Mucosa of stomach (tissue), 1 donor: ENCODE results near the gene UBAC1.

Experiments used
- H3K27me3 ChIP-seq: one replicate; pipeline ENCODE4 v1.7.0; 2013; ENCODE audit warnings: mild to moderate bottlenecking, low read length; ENCODE audit not compliant: control insufficient read depth, insufficient read depth
- H3K36me3 ChIP-seq: one replicate; pipeline ENCODE4 v1.7.0; 2013; ENCODE audit warnings: low read length; ENCODE audit not compliant: control insufficient read depth, insufficient read depth
- H3K4me1 ChIP-seq: one replicate; pipeline ENCODE4 v1.7.0; 2013; ENCODE audit warnings: mild to moderate bottlenecking, low read length; ENCODE audit not compliant: control insufficient read depth, insufficient read depth
- H3K4me3 ChIP-seq: one replicate; pipeline ENCODE4 v1.7.0; 2013; ENCODE audit warnings: low read length
- H3K9ac ChIP-seq: one replicate; pipeline ENCODE4 v1.7.0; 2013; ENCODE audit warnings: mild to moderate bottlenecking, low read length, moderate library complexity
- H3K9me3 ChIP-seq: one replicate; pipeline ENCODE4 v1.7.0; 2013; ENCODE audit warnings: mild to moderate bottlenecking, low read length, moderate library complexity; ENCODE audit not compliant: control insufficient read depth
- donor health status: Pancreatic carcinoma.

UBAC1 gene

GRCh38 chr9:136002881-136003280, 41.7 kb upstream of the UBAC1 start:
- Histone ChIP-seq H3K4me1 (peaks cover 9% of the 10 kb centered on the region), H3K9ac (no peak overlapping the region), H3K9me3 (no peaks in the 10 kb centered on the region), H3K27me3 (no peaks in the 10 kb centered on the region), H3K36me3 (no peaks in the 10 kb centered on the region), H3K4me3 (no peak overlapping the region)

- Histone ChIP-seq H3K9ac (no peak overlapping the region), H3K4me3 (no peak overlapping the region), H3K4me1 (peaks cover 9% of the 10 kb centered on the region), H3K27me3 (no peaks in the 10 kb centered on the region), H3K9me3 (no peaks in the 10 kb centered on the region), H3K36me3 (no peaks in the 10 kb centered on the region)
Measured at GRCh38 chr9:136002215-136002614, 41.0 kb upstream of the UBAC1 start.

GRCh38 chr9:136001231-136001630, 40.1 kb upstream of the UBAC1 start:
- no peaks in the 10 kb centered on the region for H3K27me3 ChIP-seq
- H3K9ac ChIP-seq: no peak overlapping the region
- H3K4me1 ChIP-seq: peaks cover 9% of the 10 kb centered on the region
- H3K4me3 ChIP-seq: no peak overlapping the region
- no peaks in the 10 kb centered on the region for H3K36me3 ChIP-seq
- no peaks in the 10 kb centered on the region for H3K9me3 ChIP-seq

GRCh38 chr9:135998410-135999071, 37.4 kb upstream of the UBAC1 start:
- Histone ChIP-seq H3K4me3 (no peak overlapping the region), H3K4me1 (peaks cover 7% of the 10 kb centered on the region), H3K9ac (no peak overlapping the region), H3K36me3 (no peaks in the 10 kb centered on the region), H3K27me3 (no peaks in the 10 kb centered on the region), H3K9me3 (no peaks in the 10 kb centered on the region)

- Histone ChIP-seq H3K9ac (no peak overlapping the region), H3K27me3 (no peaks in the 10 kb centered on the region), H3K9me3 (no peaks in the 10 kb centered on the region), H3K36me3 (no peaks in the 10 kb centered on the region), H3K4me3 (no peak overlapping the region), H3K4me1 (peaks cover 7% of the 10 kb centered on the region)
Measured at GRCh38 chr9:135998016-135998380, 36.8 kb upstream of the UBAC1 start.

GRCh38 chr9:135997090-135998015, 36.2 kb upstream of the UBAC1 start:
- Histone ChIP-seq H3K9ac (no peak overlapping the region), H3K9me3 (no peaks in the 10 kb centered on the region), H3K36me3 (no peaks in the 10 kb centered on the region), H3K4me3 (no peak overlapping the region), H3K4me1 (peaks cover 13% of the 10 kb centered on the region), H3K27me3 (no peaks in the 10 kb centered on the region)

- H3K4me3 ChIP-seq: no peak overlapping the region
- no peak overlapping the region for H3K9ac ChIP-seq
- no peaks in the 10 kb centered on the region for H3K27me3 ChIP-seq
- H3K36me3 ChIP-seq: no peaks in the 10 kb centered on the region
- peaks cover 26% of the 10 kb centered on the region for H3K4me1 ChIP-seq
- no peaks in the 10 kb centered on the region for H3K9me3 ChIP-seq
Measured at GRCh38 chr9:135995816-135996215, 34.6 kb upstream of the UBAC1 start.

GRCh38 chr9:135994501-135995192, 33.5 kb upstream of the UBAC1 start:
- H3K9ac ChIP-seq: no peak overlapping the region
- H3K4me1 ChIP-seq: peaks cover 33% of the 10 kb centered on the region
- H3K4me3 ChIP-seq: no peak overlapping the region
- no peaks in the 10 kb centered on the region for H3K9me3 ChIP-seq
- no peaks in the 10 kb centered on the region for H3K36me3 ChIP-seq
- H3K27me3 ChIP-seq: peaks cover 5% of the 10 kb centered on the region

- no peaks in the 10 kb centered on the region for H3K36me3 ChIP-seq
- no peak overlapping the region for H3K4me3 ChIP-seq
- no peaks in the 10 kb centered on the region for H3K9me3 ChIP-seq
- peaks cover 11% of the 10 kb centered on the region for H3K27me3 ChIP-seq
- H3K4me1 ChIP-seq: peaks cover 33% of the 10 kb centered on the region
- H3K9ac ChIP-seq: no peak overlapping the region
Measured at GRCh38 chr9:135993765-135994500, 32.8 kb upstream of the UBAC1 start.

- no peak overlapping the region for H3K4me3 ChIP-seq
- peaks cover 33% of the 10 kb centered on the region for H3K4me1 ChIP-seq
- H3K9me3 ChIP-seq: no peaks in the 10 kb centered on the region
- peaks cover 11% of the 10 kb centered on the region for H3K27me3 ChIP-seq
- peak overlapping the region; percentile 65 for H3K9ac ChIP-seq
- H3K36me3 ChIP-seq: no peaks in the 10 kb centered on the region
Measured at GRCh38 chr9:135993409-135993742, 32.2 kb upstream of the UBAC1 start.

GRCh38 chr9:135992486-135993408, 31.6 kb upstream of the UBAC1 start:
- H3K4me3 ChIP-seq: no peak overlapping the region
- H3K4me1 ChIP-seq: peaks cover 33% of the 10 kb centered on the region
- no peaks in the 10 kb centered on the region for H3K9me3 ChIP-seq
- peak overlapping the region; percentile 65 for H3K9ac ChIP-seq
- no peaks in the 10 kb centered on the region for H3K36me3 ChIP-seq
- H3K27me3 ChIP-seq: peaks cover 11% of the 10 kb centered on the region
